Activated T-helper 1 cell treated with anti-CD3 and anti-CD28 coated beads, Interleukin-12 subunit alpha, Interleukin-12 subunit beta, Interleukin-2, Interleukin-4 antibody, amounts not matched to agents 30 ng/mL and 10 ng/mL and 1 ng/mL, durations not matched to agents 14 hours and 24 hours and 36 hours (primary cell): ENCODE measurements around the gene HNRNPM. TPM values are rescaled to one million over a fixed set of nuclear protein-coding genes. Genes with fewer than 3 reads are reported as not detected.
"Not testable (repeated sequence)": the region's sequence is repeated elsewhere in the genome, so short reads cannot be mapped to it uniquely, and the experiment has no call there.

Experiments used
- DNase-seq: peaks from one replicate; pipeline ENCODE4 v3.0.0; 2021; ENCODE audit warnings: low spot score
- H3K27ac Mint-ChIP-seq: one replicate; pipeline ENCODE4 v1.8.0; 2021; ENCODE audit warnings: mild to moderate bottlenecking, mixed read lengths
- H3K27me3 Mint-ChIP-seq: one replicate; pipeline ENCODE4 v1.8.0; 2022; ENCODE audit warnings: mild to moderate bottlenecking, moderate library complexity, mixed read lengths; ENCODE audit not compliant: insufficient read depth
- H3K36me3 Mint-ChIP-seq: one replicate; pipeline ENCODE4 v1.8.0; 2021; ENCODE audit warnings: low read depth, mixed read lengths
- H3K4me1 Mint-ChIP-seq: one replicate; pipeline ENCODE4 v1.8.0; 2021; ENCODE audit warnings: low read depth, mixed read lengths
- H3K4me3 Mint-ChIP-seq: one replicate; pipeline ENCODE4 v1.8.0; 2021; ENCODE audit warnings: mild to moderate bottlenecking, moderate library complexity, mixed read lengths
- H3K9me3 Mint-ChIP-seq: one replicate; pipeline ENCODE4 v1.8.0; 2021; ENCODE audit warnings: mixed read lengths
- intact Hi-C: fragments of 100-400 bp; cut with micrococcal nuclease; formaldehyde crosslinking; loops from one replicate; pipeline ENCODE4 v1.15.1; 2024
- total RNA-seq: library from RNA; stranded (reverse); gene quantifications from 2 replicates; pipeline ENCODE4 v1.2.3, GENCODE V29; 2022

Gene HNRNPM
- total RNA-seq, 1 donor from 2014 or later: 323 TPM

GRCh38 chr19:8441725-8442544 lies 2.8 kb upstream of the HNRNPM start:
- Mint-ChIP-seq H3K36me3 (peaks cover 8% of the 10 kb centered on the region), H3K4me1 (peaks cover 19% of the 10 kb centered on the region), H3K27ac (no peak overlapping the region), H3K9me3 (no peaks in the 10 kb centered on the region), H3K27me3 (peaks cover 1% of the 10 kb centered on the region), H3K4me3 (no peak overlapping the region)
- no peak for DNase-seq
- intact Hi-C loops: no loop called here

GRCh38 chr19:8444140-8444676 lies 567 bp upstream of the HNRNPM start:
- DNase-seq, H3K27me3 Mint-ChIP-seq, H3K9me3 Mint-ChIP-seq: not testable (repeated sequence)
- H3K27ac Mint-ChIP-seq: peak overlapping the region; percentile 98
- peaks cover 17% of the 10 kb centered on the region for H3K36me3 Mint-ChIP-seq
- peak overlapping the region; percentile 95 for H3K4me3 Mint-ChIP-seq
- peaks cover 37% of the 10 kb centered on the region for H3K4me1 Mint-ChIP-seq
- intact Hi-C loops: loop anchor here (1.0 kb wide), 3 partner anchors 31 to 69 kb away; partner anchors contain the start of genes MARCHF2 and RAB11B

GRCh38 chr19:8445488-8446001 lies 770 bp downstream of the HNRNPM start:
- Mint-ChIP-seq H3K4me1 (peaks cover 44% of the 10 kb centered on the region), H3K27ac (peak overlapping the region; percentile 66), H3K27me3 (peaks cover 1% of the 10 kb centered on the region), H3K36me3 (peaks cover 17% of the 10 kb centered on the region), H3K9me3 (no peaks in the 10 kb centered on the region), H3K4me3 (peak overlapping the region; percentile 87)
- intact Hi-C loops: no loop called here
- DNase-seq: peak; percentile 49

- Mint-ChIP-seq H3K4me1 (peaks cover 44% of the 10 kb centered on the region), H3K27ac (peak overlapping the region; percentile 66), H3K36me3 (peaks cover 17% of the 10 kb centered on the region), H3K4me3 (peak overlapping the region; percentile 87), H3K27me3 (peaks cover 1% of the 10 kb centered on the region), H3K9me3 (no peaks in the 10 kb centered on the region)
- DNase-seq: no peak
- intact Hi-C loops: no loop called here
Observed at GRCh38 chr19:8446061-8446709, 1.4 kb downstream of the HNRNPM start.

- peak overlapping the region; percentile 19 for H3K27ac Mint-ChIP-seq
- H3K9me3 Mint-ChIP-seq: no peaks in the 10 kb centered on the region
- peaks cover 31% of the 10 kb centered on the region for H3K36me3 Mint-ChIP-seq
- no peak for DNase-seq
- intact Hi-C loops: loop anchor here (5.0 kb wide), 1 partner anchor 37 kb away; no protein-coding TSS in a partner anchor
- H3K4me1 Mint-ChIP-seq: peaks cover 67% of the 10 kb centered on the region
- H3K27me3 Mint-ChIP-seq: peaks cover 1% of the 10 kb centered on the region
- no peak overlapping the region for H3K4me3 Mint-ChIP-seq
Observed at GRCh38 chr19:8449830-8450229, 5.1 kb downstream of the HNRNPM start.

GRCh38 chr19:8451377-8451776 lies 6.6 kb downstream of the HNRNPM start:
- no peak overlapping the region for H3K27ac Mint-ChIP-seq
- H3K27me3 Mint-ChIP-seq: no peaks in the 10 kb centered on the region
- H3K9me3 Mint-ChIP-seq: no peaks in the 10 kb centered on the region
- DNase-seq: no peak
- no peak overlapping the region for H3K4me3 Mint-ChIP-seq
- peaks cover 32% of the 10 kb centered on the region for H3K36me3 Mint-ChIP-seq
- intact Hi-C loops: loop anchor here (5.0 kb wide), 1 partner anchor 36 kb away; no protein-coding TSS in a partner anchor
- H3K4me1 Mint-ChIP-seq: peaks cover 72% of the 10 kb centered on the region

- peaks cover 72% of the 10 kb centered on the region for H3K4me1 Mint-ChIP-seq
- no peaks in the 10 kb centered on the region for H3K9me3 Mint-ChIP-seq
- no peak overlapping the region for H3K27ac Mint-ChIP-seq
- DNase-seq: no peak
- intact Hi-C loops: loop anchor here (5.0 kb wide), 1 partner anchor 35 kb away; no protein-coding TSS in a partner anchor
- H3K4me3 Mint-ChIP-seq: no peak overlapping the region
- H3K36me3 Mint-ChIP-seq: peaks cover 36% of the 10 kb centered on the region
- H3K27me3 Mint-ChIP-seq: no peaks in the 10 kb centered on the region
Observed at GRCh38 chr19:8451885-8452284, 7.1 kb downstream of the HNRNPM start.

- Mint-ChIP-seq H3K27ac (peak overlapping the region; percentile 50), H3K4me1 (peaks cover 69% of the 10 kb centered on the region), H3K4me3 (no peak overlapping the region), H3K9me3 (no peaks in the 10 kb centered on the region), H3K36me3 (peaks cover 34% of the 10 kb centered on the region), H3K27me3 (no peaks in the 10 kb centered on the region)
- DNase-seq: no peak
- intact Hi-C loops: loop anchor here (5.0 kb wide), 1 partner anchor 35 kb away; no protein-coding TSS in a partner anchor
Observed at GRCh38 chr19:8452446-8453123, 7.8 kb downstream of the HNRNPM start.

GRCh38 chr19:8453616-8454015 lies 8.8 kb downstream of the HNRNPM start:
- Mint-ChIP-seq H3K4me1 (peaks cover 74% of the 10 kb centered on the region), H3K27me3 (no peaks in the 10 kb centered on the region), H3K27ac (no peak overlapping the region), H3K4me3 (no peak overlapping the region), H3K9me3 (no peaks in the 10 kb centered on the region), H3K36me3 (peaks cover 37% of the 10 kb centered on the region)
- no peak for DNase-seq
- intact Hi-C loops: loop anchor here (5.0 kb wide), 1 partner anchor 34 kb away; no protein-coding TSS in a partner anchor

GRCh38 chr19:8454218-8454617 lies 9.4 kb downstream of the HNRNPM start:
- Mint-ChIP-seq H3K27ac (no peak overlapping the region), H3K4me3 (no peak overlapping the region), H3K36me3 (peaks cover 37% of the 10 kb centered on the region), H3K27me3 (no peaks in the 10 kb centered on the region), H3K4me1 (peaks cover 71% of the 10 kb centered on the region), H3K9me3 (no peaks in the 10 kb centered on the region)
- no peak for DNase-seq
- intact Hi-C loops: loop anchor here (5.0 kb wide), 1 partner anchor 33 kb away; no protein-coding TSS in a partner anchor

GRCh38 chr19:8455018-8455417 lies 10.2 kb downstream of the HNRNPM start:
- peaks cover 42% of the 10 kb centered on the region for H3K36me3 Mint-ChIP-seq
- H3K27me3 Mint-ChIP-seq: no peaks in the 10 kb centered on the region
- no peak overlapping the region for H3K27ac Mint-ChIP-seq
- H3K9me3 Mint-ChIP-seq: no peaks in the 10 kb centered on the region
- no peak for DNase-seq
- intact Hi-C loops: no loop called here
- H3K4me1 Mint-ChIP-seq: peaks cover 74% of the 10 kb centered on the region
- H3K4me3 Mint-ChIP-seq: no peak overlapping the region

GRCh38 chr19:8456064-8456463 lies 11.3 kb downstream of the HNRNPM start:
- Mint-ChIP-seq H3K27me3 (no peaks in the 10 kb centered on the region), H3K4me1 (peaks cover 81% of the 10 kb centered on the region), H3K36me3 (peaks cover 44% of the 10 kb centered on the region), H3K4me3 (no peak overlapping the region), H3K27ac (peak overlapping the region; percentile 53), H3K9me3 (no peaks in the 10 kb centered on the region)
- no peak for DNase-seq
- intact Hi-C loops: no loop called here
